NB4 (cell line): Measurements from ENCODE around the gene MRGPRF.

ENCODE experiments used
- DNase-seq: peaks from one replicate; pipeline ENCODE4 v3.0.0; 2010; ENCODE audit warnings: low read depth
- H3K4me3 ChIP-seq: one replicate; pipeline ENCODE4 v1.5.1; 2011; ENCODE audit warnings: mild to moderate bottlenecking, low read depth, low read length, moderate library complexity
- CTCF ChIP-seq: IDR thresholded peaks from one replicate; pipeline ENCODE4 v1.5.1; 2012; ENCODE audit warnings: low read depth, low read length
- MAX ChIP-seq: IDR thresholded peaks from 2 replicates; pipeline ENCODE4 v1.6.1; 2011; ENCODE audit warnings: low read depth, low read length
- MYC ChIP-seq: IDR thresholded peaks from 2 replicates; pipeline ENCODE4 v1.6.1; 2011; ENCODE audit warnings: low read depth, low read length
- POLR2A ChIP-seq: IDR thresholded peaks from 2 replicates; pipeline ENCODE4 v1.6.1; 2011; ENCODE audit warnings: mild to moderate bottlenecking; ENCODE audit not compliant: insufficient read length; ENCODE audit errors: extremely low read depth

Gene MRGPRF

GRCh38 chr11:69059429-69059828, 46.4 kb upstream of the MRGPRF start:
- no peak overlapping the region for H3K4me3 ChIP-seq
- DNase-seq: no peak
- no peak for TF ChIP-seq MAX
- no peak for TF ChIP-seq POLR2A
- no peak for TF ChIP-seq CTCF
- TF ChIP-seq MYC: no peak

GRCh38 chr11:69058511-69059270, 45.6 kb upstream of the MRGPRF start:
- no peak for TF ChIP-seq POLR2A
- no peak for TF ChIP-seq MYC
- TF ChIP-seq MAX: no peak
- TF ChIP-seq CTCF: no peak
- H3K4me3 ChIP-seq: no peak overlapping the region
- peak; percentile 90 for DNase-seq

- no peak for DNase-seq
- TF ChIP-seq MAX: no peak
- no peak for TF ChIP-seq CTCF
- no peak for TF ChIP-seq MYC
- no peak for TF ChIP-seq POLR2A
- no peak overlapping the region for H3K4me3 ChIP-seq
Observed at GRCh38 chr11:69057801-69058200, 44.8 kb upstream of the MRGPRF start.

- H3K4me3 ChIP-seq: no peak overlapping the region
- TF ChIP-seq MAX: no peak
- no peak for TF ChIP-seq CTCF
- TF ChIP-seq MYC: no peak
- no peak for TF ChIP-seq POLR2A
- no peak for DNase-seq
Observed at GRCh38 chr11:69057236-69057635, 44.2 kb upstream of the MRGPRF start.

GRCh38 chr11:69055598-69056516, 42.8 kb upstream of the MRGPRF start:
- TF ChIP-seq MYC (peak; percentile 34; the same call in 1 of the 2 replicates), CTCF (no peak), POLR2A (no peak), MAX (peak; percentile 86)
- H3K4me3 ChIP-seq: peak overlapping the region; percentile 16
- peak; percentile 97 for DNase-seq
